RWPE1 (cell line): ENCODE data around the gene ABLIM2.

Experiments used
- CTCF ChIA-PET: fragments of 350-600 bp; sonication (Branson Sonifier 250); formaldehyde crosslinking; extraction: SDS; loops from one replicate; lab custom pipeline; 2021; lab: Yijun Ruan, JAX
- POLR2A ChIA-PET: fragments of 400-600 bp; formaldehyde crosslinking; extraction: SDS; loops from one replicate; lab custom pipeline; 2020; ENCODE audit warnings: antibody characterized with exemption; ENCODE audit not compliant: low non-redundant PET; lab: Yijun Ruan, JAX
- DNase-seq: peaks from one replicate; pipeline ENCODE4 v3.0.0; 2012; ENCODE audit warnings: low spot score
- H3K27ac ChIP-seq: fragments of 450-650 bp; 2 replicates; pipeline ENCODE4 v1.5.1; 2017
- TF ChIP-seq, protein P1 (sequence below): fragments of 450-650 bp; conservative IDR thresholded peaks from 2 replicates; pipeline ENCODE4 v1.5.1; 2017; ENCODE audit warnings: low read depth, mild to moderate bottlenecking

Gene ABLIM2

DNA sequence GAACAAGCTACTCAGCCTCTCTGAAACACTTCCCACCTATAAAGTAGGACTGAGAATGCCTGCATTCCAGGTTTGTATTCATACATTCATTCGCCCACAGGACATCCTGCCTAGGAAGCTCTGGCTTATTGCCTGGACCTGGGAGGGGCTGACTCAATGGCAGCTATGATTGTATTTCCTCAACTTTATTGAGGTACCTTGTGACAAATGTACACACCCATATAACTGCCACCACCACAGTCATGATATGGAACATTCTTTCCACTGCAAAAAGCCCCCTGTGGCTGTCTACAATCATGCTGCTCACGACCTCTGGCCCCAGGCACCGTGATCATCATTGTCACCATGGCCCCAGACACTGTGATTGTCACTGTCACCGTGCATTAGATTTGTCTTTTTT lies 68.3 kb downstream of the ABLIM2 start:
- TF ChIP-seq, protein P1, sequence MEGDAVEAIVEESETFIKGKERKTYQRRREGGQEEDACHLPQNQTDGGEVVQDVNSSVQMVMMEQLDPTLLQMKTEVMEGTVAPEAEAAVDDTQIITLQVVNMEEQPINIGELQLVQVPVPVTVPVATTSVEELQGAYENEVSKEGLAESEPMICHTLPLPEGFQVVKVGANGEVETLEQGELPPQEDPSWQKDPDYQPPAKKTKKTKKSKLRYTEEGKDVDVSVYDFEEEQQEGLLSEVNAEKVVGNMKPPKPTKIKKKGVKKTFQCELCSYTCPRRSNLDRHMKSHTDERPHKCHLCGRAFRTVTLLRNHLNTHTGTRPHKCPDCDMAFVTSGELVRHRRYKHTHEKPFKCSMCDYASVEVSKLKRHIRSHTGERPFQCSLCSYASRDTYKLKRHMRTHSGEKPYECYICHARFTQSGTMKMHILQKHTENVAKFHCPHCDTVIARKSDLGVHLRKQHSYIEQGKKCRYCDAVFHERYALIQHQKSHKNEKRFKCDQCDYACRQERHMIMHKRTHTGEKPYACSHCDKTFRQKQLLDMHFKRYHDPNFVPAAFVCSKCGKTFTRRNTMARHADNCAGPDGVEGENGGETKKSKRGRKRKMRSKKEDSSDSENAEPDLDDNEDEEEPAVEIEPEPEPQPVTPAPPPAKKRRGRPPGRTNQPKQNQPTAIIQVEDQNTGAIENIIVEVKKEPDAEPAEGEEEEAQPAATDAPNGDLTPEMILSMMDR: no peak
- DNase-seq: peak; percentile 41
- H3K27ac ChIP-seq: peak overlapping the region; percentile 57
- ChIA-PET POLR2A (no interaction called here), CTCF (interaction anchor here (0.8 kb wide), 1 partner anchor 338 kb away, joined by 3 read pairs; no protein-coding TSS in a partner anchor)

DNA sequence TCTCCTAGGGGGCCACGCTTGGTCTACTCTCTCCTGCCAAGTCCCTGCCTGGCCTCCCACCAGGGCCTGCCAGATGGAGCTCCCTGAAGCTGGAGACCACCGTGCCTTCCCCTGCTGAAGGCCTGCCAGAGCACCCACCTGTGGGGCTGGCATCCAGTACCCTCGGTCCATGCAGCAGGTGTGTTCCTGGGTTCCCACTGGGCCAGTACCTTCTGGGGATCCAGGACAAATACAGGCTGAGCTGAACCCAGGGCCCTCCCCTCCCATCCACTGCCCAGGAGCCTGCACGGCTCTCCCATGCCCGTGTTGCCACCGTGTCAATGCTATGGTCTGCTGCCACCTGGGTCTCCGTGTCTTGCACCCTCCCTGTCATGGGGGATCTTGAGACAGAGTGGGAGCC lies 68.8 kb downstream of the ABLIM2 start:
- CTCF ChIA-PET: interaction anchor here (0.8 kb wide), 1 partner anchor 338 kb away, joined by 3 read pairs; no protein-coding TSS in a partner anchor
- POLR2A ChIA-PET: no interaction called here
- DNase-seq: no peak
- TF ChIP-seq, protein P1: no peak
- H3K27ac ChIP-seq: peak overlapping the region; percentile 57

DNA sequence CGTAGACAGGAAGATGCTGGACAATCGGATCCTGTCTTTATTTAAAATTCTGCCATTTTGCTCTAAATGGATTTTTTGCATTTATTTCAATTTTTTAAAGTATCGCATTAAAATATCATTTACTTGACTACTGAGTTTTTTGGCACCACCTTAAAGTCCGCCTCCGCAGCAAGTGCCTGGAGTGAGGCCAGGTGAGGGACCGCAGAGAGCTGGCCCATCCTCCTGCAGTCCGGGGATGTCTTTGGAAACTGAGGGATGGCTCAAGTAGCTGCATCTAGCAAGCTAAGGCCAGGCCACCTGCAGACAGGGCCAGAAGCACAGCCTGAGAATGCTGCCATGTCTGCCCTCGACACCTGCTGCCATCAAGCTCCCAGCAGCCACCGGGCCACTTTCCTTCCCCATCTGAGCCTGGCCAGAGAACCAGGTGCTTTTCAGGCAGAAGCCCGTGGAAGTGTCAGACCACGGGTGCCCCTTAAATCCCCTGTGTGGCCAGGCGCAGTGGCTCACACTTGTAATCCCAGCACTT lies 69.6 kb downstream of the ABLIM2 start:
- no peak overlapping the region for H3K27ac ChIP-seq
- ChIA-PET CTCF (no interaction called here), POLR2A (no interaction called here)
- TF ChIP-seq, protein P1: no peak
- no peak for DNase-seq

DNA sequence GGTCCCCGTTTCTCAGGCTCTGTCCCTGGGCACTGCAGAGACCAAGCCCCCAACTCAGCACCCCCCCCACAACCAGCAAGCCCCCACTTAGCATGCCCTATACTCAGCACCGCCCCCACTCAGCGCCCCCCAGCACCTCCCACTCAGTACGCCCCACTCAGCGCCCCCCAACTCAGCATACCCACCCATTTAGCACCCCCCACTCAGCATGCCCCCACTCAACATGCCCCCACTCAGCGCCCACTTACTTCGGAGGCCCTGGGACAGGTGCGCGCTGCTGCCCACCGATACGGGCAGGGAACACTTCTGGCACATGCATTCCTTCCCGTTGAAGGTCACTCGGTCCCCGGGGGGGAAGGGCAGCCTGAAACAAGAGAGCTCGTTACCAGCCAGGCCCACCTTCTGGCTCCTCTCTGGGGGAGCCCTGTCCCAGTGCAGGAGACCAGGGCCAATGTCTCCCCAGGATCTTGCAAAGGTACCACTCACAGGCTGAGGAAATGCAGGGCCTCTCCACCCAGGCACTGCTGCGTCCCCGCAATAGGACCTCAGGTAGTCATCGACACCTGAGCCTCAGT lies 70.6 kb downstream of the ABLIM2 start:
- TF ChIP-seq, protein P1: no peak
- CTCF ChIA-PET: interaction anchor here (0.6 kb wide), 1 partner anchor 1471 kb away, joined by 3 read pairs; no protein-coding TSS in a partner anchor
- POLR2A ChIA-PET: no interaction called here
- DNase-seq: no peak
- no peak overlapping the region for H3K27ac ChIP-seq

DNA sequence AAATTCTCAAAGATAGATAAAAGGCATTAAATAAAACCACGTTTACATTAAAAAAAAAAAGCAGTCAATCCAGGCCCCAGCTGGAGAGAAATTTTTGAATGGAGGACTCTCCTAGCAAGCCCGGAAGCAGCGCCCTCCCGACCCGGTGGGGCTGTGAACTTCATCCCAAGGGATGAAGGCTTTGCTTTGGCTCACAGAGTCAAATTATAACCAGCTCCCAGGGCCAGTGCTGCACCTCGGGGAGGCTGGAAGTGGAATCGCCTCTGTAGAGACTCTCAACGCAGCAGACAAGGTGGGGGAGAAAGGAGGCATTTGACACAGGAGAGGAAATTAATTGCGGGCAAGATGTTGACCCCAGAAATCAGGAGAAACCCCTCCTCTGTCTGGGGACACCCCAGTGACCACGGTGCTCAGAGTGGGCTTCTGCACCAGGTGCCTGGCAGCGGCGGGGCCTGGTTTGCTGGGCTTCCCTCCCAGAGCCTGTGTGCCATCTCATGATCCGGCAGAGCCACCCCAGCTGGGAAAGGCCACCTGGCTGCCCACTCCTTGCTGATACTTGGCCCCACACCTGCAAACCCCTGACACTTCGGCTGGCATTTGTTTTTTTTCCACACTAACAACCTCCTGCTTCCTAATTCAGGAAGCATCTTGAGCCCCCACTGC lies 71.7 kb downstream of the ABLIM2 start:
- CTCF ChIA-PET: interaction anchor here (0.6 kb wide), 2 partner anchors 210 to 1470 kb away, joined by 3 read pairs; no protein-coding TSS in a partner anchor

More for the DNA sequence above, 71.7 kb downstream of the ABLIM2 start:
- H3K27ac ChIP-seq: peak overlapping the region; percentile 44; the same call in 1 of the 2 replicates
- POLR2A ChIA-PET: no interaction called here
- DNase-seq: no peak
- TF ChIP-seq, protein P1: no peak
